CD4-positive, alpha-beta T cell treated with Interleukin-2 at 100 ng/mL for 4 hours (primary cell): ENCODE results near the gene EBI3.
"Not testable (repeated sequence)": the region's sequence is repeated elsewhere in the genome, so short reads cannot be mapped to it uniquely, and the experiment has no call there.

Source experiments
- DNase-seq: peaks from one replicate; pipeline ENCODE4 v3.0.0-alpha.2; 2020; ENCODE audit warnings: low spot score

The EBI3 gene

DNA sequence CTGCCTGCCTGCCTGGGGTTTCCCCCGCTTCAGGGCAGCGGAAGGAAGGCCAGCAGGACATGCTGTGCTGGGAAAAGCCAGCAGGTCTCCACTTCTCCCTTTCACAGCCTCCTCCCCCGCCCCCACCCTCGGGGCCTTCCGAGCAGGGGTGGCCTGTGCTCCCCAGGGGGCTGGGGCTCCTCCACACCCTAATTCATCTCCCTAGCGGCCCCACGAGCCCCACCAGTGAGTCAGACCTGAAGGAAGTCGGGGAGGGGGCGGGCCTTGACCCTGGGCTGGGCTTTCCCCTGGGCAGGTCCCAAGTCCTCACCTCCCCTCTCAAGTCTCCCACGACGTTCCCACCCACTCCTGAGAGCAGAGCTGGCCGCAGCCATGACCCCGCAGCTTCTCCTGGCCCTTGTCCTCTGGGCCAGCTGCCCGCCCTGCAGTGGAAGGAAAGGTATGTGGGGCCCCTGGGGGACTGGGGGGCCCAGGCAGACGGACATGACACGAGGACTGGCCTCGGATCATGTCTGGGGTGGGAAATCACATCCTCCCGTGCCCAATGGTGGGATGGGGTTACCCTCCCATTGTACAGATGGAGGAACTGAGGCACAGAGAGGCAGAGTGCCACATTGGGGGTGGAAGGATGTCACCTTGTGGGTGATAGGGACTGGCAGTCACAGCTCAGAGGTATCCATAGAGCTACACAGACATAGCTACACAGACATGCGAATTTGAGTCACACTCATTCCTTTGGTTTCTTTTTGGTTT is at the start of gene EBI3:
TSS of gene EBI3 (plus strand) at position 345 of the 753 bp plus-strand sequence. CDS start at position 373, 28 bp downstream.
- no peak for DNase-seq

DNA sequence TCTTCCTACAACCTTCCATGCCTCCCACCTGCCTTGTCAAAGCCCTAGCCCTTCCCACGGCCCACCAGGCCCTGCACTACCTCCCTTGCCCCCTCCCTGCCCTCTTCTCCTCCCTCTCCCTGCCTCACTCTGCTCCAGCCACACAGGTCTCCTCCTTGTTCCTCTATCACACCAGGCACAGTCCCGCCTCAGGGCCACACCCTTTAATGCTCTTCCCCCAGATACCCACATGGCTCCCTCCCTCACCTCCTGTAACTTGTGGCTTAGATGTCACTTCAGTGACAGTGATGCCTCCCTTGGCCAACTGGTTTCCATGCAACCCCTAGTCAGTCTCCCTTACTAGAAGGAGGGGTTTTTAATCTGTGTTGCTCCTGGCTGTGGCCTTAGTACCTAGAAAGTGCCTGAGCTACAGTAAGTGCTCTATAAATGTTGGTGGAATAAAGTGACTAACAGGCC is 48.2 kb upstream of the EBI3 start:
- DNase-seq, result no peak

DNA sequence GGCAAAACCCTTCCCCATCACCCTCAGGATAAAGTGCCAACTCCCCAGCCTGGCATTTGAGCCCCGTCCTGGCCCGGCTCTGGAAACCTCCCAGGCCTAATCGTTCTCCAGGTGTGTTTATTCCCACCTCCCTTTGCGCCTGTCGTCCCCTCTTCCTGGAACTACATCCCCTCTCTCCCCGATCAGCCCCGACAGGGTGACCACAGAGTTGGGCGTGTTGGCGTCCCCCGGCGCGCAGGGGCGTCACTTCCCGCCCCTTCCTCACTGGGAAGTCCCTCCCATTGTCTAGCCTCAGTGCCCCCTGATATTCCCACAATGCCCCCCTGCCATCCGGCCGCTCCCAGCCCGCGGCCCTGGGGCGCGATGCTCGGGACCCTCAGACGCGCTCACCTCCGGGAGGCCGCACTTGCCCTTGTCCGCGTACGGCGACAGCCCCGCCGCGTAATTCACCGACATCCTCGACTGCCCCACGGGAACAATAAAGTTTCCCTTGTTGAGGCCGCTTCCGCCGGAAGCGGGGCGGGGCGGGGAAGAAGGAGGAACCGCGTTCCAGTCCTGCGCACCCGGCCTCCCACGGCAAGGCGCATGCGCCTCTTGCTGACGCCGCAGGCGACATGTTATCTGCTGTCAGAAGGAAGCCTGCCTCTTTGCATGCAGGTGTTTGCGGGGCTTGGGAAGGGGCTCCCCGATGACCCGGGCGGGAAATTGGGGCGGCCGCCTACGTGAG is 47.1 kb upstream of the EBI3 start, which contains the start of the genes ANKRD24 and SIRT6:
TSS of gene ANKRD24 (plus strand) at position 606 of the 727 bp plus-strand sequence. CDS start 3,737 bp downstream, outside the sequence.
TSS of gene SIRT6 (minus strand) at position 480 of the 727 bp plus-strand sequence. CDS start at position 456, 24 bp downstream.
- DNase-seq, result peak; percentile 97

DNA sequence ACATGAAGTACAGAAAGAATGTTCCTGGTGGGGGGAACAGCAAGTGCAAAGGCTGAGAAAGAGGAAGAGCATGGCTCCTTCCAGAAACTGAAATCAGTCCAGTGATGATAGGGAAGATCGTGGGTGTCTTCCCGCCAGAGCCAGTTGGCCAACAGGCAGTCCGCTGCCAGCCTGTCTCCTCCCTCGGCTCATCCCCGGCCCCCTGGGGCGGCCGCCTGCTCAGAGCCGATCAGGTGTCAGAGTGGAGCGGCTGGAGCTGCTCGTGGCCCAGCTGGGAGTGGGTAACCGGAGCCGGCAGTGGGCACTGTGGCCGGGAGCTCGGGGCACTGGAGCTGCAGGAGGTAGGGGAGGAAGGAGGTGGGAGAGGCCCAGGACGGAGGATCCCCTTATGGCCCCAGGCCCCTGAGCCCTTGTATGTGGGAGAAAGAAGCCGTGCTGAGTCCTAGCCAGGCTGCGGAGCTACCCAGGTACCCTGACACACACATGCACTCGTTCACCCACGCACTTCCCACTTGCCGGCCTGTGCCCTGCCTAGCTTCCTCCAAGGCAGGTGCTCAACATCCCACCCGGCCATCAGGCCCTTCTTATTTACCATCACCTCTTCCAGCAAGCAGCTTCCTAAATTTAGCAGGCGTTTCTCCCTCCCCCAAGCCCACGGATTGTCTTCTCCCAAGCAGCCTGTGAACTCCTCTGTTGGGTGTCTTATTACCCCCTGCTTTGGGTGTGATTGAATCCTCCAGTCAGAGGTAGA is 45.2 kb upstream of the EBI3 start:
- no peak for DNase-seq

DNA sequence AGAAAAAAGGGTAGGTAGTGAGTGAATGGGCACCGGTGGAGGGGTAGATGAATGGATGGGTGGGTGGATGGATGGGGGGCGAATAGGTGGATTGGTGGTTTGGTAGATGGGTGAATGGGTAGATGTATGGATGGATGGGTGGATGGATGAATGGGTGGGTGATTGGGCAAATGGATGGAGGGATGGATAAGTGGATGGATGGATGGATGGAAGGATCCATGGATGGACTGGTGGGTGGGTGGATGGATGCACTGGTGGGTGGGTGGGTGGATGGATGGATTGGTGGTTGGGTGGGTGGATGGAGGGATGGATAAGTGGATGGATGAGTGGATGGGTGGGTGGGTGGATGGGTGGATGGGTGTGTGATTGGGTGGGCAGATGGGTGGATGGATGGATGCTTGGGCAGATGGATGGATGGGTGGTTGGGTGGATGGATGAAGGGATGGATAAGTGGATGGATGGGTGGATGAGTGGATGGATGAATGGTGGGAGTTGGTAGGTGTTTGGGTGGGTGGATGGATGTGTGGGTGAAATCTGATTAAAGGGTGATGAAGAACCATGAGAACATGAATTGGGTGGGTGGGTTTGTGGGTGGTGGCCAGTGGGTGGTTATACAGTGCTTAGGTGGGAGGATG is 44.5 kb upstream of the EBI3 start:
- no peak for DNase-seq

DNA sequence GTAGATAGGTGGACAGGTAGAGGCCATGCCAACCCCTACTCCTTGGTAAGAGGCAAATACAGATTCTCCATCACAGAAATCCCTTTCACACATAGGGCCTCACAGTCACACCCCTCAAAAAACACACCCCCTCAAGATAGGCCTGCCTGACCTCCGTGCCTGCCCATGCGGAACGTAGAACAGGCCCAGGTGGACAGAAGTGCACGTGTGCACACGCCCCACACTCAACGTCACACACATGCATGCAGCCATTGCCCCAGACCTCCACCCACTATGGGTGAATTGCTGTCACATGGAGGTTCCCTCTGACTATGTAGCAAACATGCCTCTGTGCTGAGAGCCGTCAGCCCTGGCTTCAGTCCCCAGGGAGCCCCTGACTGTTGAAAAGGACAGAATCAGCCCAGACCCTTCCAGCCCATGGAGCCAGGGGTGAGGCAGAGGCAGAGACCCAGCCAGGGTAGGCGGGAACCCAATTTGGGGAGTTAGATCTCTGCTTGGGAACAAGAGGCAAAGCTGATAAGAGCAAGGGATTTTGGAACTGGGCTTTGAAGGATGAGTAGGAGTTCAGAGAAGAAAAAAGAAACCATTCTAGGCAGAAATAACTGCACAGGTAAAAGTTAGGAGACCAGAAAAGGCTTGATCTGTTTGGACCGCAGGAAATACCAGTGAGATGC is 43.8 kb upstream of the EBI3 start:
- DNase-seq, result no peak

DNA sequence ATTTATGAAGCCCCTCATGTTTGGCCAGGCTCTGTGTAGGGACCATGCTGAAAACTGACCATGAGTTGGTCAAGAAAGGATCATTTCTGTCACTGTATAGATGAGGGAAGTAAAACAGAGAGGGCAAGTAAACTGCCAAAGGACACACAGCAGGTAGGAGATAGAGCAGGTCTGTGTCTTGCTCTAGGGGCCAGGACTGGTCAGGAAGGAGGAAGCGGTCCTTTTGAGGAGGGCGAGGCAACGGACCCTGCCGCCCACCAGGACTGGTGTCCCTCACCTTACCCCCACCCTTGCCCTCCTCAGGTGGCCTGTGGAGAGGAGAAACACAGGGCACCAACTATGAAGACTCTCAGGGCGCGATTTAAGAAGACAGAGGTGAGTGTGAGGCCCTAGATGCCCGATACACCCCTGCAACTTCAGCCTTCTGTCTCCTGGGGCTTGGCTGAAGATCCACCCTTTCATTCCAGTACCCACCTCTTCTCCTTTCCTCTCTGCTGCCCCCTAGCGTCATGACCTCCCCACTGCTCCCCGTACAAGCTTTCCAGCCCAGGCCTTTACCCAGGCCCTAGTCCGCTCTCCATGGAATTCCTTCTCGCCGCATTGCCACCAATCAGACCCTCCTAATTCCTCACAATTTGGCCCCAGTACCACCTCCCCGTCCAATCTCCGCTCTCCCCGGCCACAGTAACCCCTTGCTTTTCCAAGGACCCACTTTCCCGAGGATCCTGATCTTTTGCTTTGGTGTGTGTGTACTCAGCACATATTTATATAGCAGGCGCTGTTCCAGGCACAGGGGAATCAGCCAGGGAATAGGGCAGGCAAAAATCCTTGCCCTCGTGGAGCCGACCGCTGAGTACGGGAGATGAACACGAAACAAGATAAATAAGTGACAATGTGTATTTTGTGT is 43.0 kb upstream of the EBI3 start:
- DNase-seq, result peak; percentile 78

DNA sequence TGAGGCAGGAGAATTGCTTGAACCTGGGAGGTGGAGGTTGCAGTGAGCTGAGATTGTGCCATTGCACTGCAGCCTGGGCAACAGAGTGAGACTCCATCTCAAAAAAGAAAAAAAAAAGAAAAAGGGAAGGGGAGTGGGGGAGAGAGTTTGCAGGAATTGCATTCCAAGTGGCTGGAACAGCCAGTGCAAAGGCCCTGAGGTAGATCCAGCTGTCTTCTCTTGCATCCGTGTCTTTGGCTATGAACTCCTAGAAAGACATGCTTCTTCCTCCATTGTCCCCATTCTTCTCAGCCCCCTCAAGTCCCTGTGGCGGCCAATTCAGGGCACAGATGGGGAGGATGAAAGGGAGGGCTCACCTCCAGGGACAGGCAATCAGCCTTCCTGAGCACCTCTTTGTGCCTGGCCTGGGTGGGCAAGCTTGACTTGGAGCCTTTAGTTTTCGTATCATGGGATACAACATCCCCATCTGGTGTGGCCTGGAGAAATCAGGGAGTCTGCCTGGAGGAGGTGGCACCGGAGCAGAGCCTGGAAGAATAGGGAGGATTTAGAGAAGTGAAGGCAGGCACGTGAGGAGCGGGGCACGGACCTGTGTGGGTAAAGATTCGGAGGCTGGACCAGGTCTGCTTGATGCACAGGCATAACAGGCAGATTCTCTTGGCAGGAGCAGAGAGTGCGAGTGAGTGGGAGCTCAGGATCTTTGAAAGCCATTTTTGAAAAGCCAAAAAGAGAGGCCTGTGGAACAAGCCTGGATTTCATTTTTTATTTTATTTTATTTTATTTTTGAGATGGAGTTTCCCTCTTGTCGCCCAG is 41.8 kb upstream of the EBI3 start:
- DNase-seq, result no peak

DNA sequence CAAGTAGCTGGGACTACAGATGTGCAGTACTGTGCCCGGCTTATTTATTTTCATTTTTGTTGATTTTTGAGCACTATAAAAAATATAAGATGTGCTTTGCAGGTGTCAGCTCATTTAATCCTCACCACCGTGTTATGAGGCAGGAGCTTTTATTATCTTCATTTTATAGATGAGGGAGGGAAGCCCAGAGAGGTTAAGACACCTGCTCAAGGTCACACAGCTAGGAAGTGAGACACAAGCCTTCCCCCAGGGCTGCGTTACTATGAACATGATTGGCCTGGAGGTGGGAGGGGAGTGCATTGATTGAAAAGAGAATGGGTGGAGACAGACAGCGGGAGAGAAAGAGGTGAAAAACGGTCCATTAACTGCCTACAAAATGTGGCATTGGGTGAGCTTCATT is 39.7 kb upstream of the EBI3 start:
- no peak for DNase-seq

DNA sequence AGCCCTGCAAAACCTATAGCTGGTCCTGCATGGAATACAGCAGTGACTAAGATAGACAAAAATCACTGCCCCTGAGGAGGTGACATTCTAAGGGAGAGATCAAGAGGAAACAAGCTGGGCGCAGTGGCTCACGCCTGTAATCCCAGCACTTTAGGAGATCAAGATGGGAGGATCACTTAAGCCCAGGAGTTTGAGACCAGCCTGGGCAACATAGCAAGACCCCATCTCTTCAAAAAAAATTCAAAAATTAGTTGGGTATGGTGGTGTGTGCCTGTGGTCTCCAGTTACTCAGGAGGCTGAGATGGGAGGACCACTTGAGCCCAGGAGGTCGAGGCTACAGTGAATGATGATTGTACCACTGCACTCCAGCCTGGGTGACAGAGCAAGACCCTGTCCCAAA is 36.8 kb upstream of the EBI3 start:
- not testable (repeated sequence) for DNase-seq

DNA sequence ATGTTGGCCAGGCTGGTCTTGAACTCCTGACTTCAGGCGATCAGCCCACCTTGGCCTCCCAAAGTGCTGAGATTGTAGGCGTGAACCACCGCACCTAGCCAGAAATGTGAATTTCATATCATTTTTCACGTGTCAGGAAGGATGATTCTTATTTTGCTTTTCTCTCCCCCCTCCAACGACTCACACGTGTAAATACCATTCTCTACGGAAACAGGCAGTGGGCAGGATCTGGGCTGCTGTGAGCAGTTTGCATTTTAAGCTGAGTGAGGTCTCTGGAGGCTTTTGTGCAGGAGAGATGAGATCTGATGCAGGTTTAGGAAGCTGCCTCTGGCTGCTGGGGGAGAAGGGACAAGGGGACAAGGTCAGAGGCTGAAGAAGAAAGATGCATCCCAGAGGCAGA is 35.0 kb upstream of the EBI3 start:
- DNase-seq, result no peak

DNA sequence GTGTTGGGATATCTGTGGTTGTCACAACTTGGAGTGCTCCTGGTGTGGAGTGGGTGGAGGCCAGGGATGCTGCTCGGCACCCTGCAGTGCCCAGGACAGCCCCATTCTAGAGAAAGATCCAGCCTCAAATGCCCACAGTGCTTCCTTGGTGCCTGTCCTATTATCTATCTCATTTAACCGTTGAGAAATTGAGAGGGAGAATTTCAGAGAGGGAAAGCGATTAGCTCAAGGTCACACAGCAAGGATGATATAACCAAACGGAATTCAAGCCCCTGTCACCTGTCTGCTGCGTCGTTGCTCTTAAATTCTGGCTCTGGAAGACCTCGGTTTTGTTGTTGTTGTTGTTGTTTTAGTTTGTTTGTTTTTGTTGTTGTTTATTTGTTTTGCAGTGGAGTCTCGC is 33.3 kb upstream of the EBI3 start:
- no peak for DNase-seq

DNA sequence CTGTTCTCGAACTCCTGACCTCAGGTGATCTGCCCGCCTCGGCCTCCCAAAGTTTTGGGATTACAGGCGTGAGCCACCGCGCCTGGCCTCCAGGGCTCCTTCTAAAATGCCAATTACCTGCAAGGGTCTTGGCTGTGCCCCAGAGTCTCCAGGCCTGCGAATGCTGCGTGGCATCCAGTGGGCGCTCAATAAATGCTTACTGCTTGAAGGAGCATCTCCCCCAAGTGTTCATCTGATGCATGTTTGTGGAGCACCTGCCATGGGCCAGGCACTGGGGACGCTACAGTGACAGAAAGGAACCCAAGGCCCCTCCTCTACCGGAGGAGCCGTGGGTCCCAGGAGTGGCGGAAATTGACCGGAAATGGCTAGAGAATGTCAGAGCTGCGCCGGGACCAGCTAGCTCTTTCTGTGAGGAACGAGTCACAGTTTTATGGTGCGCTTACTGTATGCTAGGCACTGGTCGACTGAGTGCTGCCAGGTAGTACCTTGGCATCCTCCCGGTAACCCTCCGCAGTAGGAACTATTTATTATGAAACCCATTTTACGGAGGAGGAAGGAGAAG is 32.7 kb upstream of the EBI3 start:
- DNase-seq, result no peak

DNA sequence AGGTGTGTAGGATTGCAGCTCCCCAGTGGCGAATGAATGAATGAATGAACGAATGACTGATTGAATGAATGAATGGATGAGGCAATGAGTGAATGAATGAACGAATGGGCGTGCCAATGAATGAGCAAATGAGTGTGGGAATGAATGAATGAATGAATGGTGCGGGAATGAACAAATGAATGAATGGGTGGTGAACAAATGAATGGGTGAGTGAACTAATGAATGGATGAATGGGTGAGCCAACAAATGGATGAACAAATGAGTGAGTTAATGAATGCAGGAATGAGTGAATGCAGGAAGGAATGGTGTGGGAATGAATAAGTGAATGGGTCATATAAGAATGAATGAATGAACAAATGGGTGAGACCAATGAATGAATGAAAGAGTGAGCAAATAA is 32.1 kb upstream of the EBI3 start:
- no peak for DNase-seq

DNA sequence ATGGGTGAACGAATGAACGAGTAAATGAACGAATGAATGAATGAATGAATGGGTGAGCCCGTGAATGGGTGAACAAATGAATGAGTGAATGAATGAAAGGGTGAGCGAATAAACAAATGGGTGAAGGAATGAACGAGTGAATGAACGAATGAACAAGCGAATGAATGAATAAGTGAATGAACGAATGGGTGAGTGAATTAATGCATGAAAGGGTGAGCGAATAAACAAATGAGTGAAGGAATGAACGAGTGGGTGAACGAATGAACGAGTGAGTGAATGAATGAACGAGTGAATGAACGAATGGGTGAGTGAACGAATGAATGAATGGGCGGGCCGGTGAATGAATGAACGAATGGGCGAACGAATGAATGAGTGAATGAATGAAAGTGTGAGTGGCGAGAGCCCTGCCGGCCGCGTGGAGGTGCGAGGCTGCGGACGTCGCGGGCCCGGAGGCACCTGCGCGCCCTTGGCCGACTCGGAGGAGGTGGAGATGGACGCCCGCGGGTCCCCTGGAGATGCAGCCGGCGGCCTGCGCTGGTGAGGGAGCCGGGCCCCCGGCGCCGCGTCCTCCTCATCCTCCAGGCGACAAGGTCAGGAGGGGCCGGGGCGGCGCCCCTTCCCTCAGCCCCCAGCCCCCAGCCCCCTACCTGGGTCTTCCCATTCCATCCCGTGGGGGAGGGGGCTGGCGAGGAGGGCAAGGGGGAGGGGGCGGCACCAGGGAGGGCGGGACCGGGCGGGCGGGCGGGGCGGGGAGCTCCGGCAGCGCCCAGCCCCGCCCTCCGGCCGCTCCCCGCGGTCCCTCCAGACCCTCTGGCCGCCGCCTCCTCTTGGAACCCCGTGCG is 31.5 kb upstream of the EBI3 start:
- DNase-seq, result no peak

DNA sequence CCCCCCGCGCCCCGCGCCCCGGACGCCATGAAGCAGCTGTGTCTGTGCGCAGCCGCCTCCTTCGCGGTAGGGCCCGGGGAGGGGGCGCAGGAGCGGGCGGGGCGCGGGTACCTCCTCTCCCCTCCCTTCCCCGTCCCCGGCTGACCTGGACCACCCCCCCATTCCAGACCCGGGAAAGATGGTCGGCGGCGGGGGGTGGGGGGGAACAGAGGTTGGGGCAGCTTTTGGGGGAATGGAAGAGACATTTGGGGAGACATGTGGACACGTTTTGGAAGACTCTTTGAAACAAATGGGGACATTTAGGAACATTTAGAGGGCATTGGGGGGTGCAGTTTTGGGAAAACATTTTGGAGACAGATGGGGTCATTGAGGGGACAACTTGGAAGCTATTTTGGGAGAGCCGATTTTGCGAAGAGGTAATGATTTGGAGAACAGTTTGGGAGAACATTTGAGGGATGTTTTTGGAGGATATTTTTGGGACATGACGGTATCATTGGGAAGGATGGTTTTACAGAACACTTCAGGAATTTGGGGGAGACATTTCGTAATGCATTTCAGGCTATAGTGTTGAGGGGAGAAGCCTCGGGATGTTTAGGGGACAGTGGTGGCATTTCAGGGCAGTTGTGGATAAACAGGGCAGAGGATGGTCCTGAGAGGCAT is 30.7 kb upstream of the EBI3 start:
- DNase-seq, result no peak

DNA sequence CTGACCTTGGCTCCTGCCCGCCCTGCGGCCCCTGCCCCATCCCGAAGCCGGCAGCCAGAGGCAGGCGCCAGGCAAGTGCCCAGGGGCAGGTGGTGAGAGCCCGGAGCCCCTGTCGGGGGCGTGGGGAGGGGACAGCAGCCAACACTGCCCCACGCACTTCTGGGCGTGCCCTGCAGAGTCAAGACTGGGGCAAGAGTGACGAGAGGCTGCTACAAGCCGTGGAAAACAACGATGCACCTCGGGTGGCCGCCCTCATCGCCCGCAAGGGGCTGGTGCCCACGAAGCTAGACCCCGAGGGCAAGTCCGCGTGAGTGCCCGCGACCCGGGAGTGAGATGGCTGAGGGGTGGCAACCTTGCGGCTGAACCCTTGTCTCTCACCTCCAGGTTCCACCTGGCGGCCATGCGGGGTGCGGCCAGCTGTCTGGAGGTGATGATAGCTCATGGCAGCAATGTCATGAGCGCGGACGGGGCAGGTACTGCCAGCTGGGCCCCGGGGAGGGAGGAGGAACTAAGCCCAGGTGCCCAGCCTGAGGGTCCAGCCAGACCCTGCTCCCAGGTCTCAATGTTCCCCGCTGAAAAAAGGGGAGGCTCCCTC is 29.5 kb upstream of the EBI3 start:
- no peak for DNase-seq
